ENCODE results near the gene KRT32. TPM values are rescaled to one million over a fixed set of nuclear protein-coding genes. Genes with fewer than 3 reads are reported as not detected.

The KRT32 gene
- total RNA-seq, 4 donors from 2014 or later = not detected

- TF ChIP-seq CTCF (IDR thresholded peaks at IDR 0.05; ENCODE audit: low read depth) = no peak
Observed at GRCh38 chr17:41424111-41424635, 43.0 kb downstream of the KRT32 start, which contains the start of gene KRT37. TSS of gene KRT37 (minus strand) at chr17:41424585. CDS start at chr17:41424523, 62 bp downstream.

GRCh38 chr17:41421617-41422016 is 45.6 kb downstream of the KRT32 start:
- no peak for TF ChIP-seq CTCF (IDR thresholded peaks at IDR 0.05; ENCODE audit: low read depth)

GRCh38 chr17:41421116-41421515 is 46.1 kb downstream of the KRT32 start:
- no peak for TF ChIP-seq CTCF (IDR thresholded peaks at IDR 0.05; ENCODE audit: low read depth)

- no peak for TF ChIP-seq CTCF (IDR thresholded peaks at IDR 0.05; ENCODE audit: low read depth)
Observed at GRCh38 chr17:41420134-41420533, 47.1 kb downstream of the KRT32 start.

DNA sequence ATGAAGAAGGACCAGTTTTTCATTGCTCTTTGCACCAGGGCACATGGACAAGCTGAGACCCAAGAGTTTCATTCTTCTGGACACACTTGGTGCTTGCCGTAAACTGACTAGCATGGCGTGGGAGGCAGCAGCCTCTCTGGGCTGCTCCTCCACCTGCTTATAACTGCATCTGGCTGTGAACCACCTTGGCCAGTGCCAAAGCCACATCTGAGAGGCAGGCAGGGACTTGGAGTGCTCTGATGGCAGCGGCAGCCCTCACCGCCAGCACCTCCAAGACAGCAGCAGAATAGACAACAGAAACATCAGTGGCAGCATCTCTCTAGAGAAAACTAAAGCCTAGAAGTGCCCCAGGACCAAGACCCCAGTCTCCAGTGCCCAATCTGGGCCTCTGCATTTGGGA is 47.5 kb downstream of the KRT32 start:
- TF ChIP-seq CTCF (IDR thresholded peaks at IDR 0.05; ENCODE audit: low read depth) = no peak

DNA sequence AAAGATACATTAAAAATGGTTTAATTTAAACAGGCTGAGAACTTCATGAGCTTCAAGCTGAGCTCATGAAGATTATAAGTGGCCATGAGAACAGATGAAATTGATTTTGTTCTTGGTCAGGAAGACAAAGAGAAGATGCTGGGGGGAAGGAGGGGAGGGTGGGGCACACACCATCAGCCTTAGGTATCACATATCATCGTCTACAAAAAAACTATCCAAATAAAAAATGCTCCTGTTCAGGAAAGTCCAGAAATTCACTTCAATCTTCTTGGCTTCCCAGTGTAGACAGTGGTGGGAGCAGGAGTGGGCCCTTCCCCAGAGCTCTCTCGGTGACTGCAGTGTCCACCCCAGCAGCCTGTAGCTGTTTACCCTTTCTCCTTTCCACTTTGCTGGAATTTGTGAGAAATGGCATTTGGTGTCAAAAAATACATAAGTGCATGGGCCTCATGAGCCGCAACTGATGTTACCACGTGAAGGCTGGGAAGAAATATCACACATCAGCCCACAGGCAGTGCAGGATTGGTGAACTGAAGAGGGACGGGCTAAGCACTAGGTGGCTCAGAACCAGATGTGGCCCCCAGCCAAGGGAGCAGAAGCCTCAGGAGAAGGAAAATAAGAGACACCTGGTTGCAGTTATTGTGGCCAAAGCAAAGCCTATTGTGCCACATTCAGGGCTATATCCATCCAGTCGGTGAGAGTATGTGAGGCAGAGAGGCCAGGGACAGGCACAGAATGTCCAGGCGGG is 48.9 kb downstream of the KRT32 start:
- no peak for TF ChIP-seq CTCF (IDR thresholded peaks at IDR 0.05; ENCODE audit: low read depth)

DNA sequence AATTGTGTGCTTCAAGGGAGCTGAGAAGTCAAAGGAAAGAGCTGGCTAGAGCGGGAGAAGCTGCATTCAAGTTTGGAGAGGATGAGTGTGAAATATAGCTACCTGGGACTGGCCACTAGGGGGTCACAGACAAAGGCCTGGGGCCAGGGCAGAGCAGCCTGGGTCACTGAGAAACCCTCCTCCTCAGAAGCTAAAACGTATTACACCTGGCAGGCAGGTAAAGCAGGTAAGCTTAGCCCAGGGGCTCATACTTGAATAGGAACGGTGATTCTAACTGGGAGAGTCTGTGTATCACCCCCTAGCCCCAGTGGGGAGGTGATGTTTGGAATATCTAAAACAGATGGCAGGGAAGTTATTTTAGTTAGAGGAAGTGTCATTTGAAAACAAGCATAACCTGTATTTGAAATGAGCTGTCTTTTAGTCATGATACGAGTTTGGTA is 49.6 kb downstream of the KRT32 start:
- TF ChIP-seq CTCF (IDR thresholded peaks at IDR 0.05; ENCODE audit: low read depth) = no peak
